GM23248 (cell line): ENCODE results near the gene ARL3.

Source experiments
- EZH2 ChIP-seq: fragments of 200-600 bp; sonication (generic); IDR thresholded peaks from 2 replicates; pipeline ENCODE4 v1.6.1; 2018; ENCODE audit warnings: antibody characterized with exemption, mild to moderate bottlenecking; ENCODE audit not compliant: insufficient read depth, poor library complexity, severe bottlenecking
- EZH2phosphoT487 ChIP-seq: fragments of 200-600 bp; sonication (generic); IDR thresholded peaks from 2 replicates; pipeline ENCODE4 v1.6.1; 2018; ENCODE audit warnings: antibody characterized with exemption, moderate library complexity, mild to moderate bottlenecking, low read depth; ENCODE audit not compliant: insufficient read depth

DNA sequence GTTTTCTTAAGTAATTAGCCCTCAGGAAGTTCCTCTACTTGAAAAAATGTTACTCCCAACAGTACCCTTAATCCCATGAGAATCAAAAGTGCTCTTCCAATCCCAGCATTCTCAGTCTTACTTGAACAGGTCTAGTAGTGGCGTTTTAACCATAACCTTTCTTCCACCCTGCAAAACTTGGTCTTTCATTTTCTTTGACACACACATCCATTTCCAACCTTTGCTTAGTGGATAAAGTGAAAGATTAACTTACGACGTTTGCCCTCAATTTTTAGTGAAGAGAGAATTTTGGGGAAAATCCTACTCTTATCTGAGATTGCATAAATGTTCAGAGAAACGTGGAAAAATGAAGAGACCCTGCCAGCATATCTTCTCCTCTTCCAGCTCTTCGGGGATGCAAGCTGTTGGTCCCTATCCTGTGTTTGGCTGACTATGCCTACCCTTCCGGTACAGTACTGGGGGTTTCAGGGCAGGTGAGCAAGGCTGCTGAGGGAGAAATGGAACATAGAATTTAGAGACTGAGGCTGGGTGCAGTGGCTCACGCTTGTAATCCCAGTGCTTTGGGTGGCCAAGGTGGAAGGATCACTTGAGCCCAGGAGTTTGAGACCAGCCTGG lies 48.3 kb upstream of the ARL3 start:
- no peak for TF ChIP-seq EZH2phosphoT487
- TF ChIP-seq EZH2 = no peak
